ENCODE measurements around the gene RPS6KB1.
"Not testable (repeated sequence)": the region's sequence is repeated elsewhere in the genome, so short reads cannot be mapped to it uniquely, and the experiment has no call there.

The RPS6KB1 gene

DNA sequence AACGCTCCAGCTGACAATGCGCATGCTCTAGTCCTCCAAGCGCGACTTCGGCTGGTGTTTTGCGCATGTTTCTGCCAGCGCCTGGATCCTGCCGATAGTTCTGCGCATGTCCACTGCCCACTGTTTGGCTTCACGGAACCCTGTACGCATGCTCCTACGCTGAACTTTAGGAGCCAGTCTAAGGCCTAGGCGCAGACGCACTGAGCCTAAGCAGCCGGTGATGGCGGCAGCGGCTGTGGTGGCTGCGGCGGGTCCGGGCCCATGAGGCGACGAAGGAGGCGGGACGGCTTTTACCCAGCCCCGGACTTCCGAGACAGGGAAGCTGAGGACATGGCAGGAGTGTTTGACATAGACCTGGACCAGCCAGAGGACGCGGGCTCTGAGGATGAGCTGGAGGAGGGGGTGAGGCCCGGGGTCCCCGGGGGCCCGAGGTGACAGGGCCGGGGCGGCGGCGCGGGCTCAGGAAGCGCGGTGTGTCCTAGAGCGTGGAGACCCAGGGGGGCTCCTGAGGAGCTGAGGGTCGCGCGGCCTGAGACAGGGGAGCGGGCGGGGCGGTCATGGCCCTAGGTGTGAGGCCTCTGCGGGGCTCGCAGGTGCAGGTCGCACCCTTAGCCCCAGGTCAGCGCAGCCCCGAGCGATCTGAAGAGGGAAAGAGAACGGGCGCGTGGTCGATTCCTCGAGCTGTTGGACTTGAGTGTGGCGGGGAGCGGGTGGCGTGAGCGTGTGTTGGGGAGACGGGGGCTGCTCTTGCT is at the start of gene RPS6KB1, which contains the start of gene TUBD1:
Gene RPS6KB1 (plus strand): TSS at position 198 of the 752 bp plus-strand sequence. CDS start 64 bp downstream, at position 262.
Gene TUBD1 (minus strand): TSS at position 20 of the 752 bp plus-strand sequence. CDS start 1,941 bp downstream, outside the sequence.
- DNase-seq, result peak; percentile 96

GRCh38 chr17:59844884-59845594 is 47.9 kb upstream of the RPS6KB1 start:
- peak; percentile 47 for DNase-seq

DNA sequence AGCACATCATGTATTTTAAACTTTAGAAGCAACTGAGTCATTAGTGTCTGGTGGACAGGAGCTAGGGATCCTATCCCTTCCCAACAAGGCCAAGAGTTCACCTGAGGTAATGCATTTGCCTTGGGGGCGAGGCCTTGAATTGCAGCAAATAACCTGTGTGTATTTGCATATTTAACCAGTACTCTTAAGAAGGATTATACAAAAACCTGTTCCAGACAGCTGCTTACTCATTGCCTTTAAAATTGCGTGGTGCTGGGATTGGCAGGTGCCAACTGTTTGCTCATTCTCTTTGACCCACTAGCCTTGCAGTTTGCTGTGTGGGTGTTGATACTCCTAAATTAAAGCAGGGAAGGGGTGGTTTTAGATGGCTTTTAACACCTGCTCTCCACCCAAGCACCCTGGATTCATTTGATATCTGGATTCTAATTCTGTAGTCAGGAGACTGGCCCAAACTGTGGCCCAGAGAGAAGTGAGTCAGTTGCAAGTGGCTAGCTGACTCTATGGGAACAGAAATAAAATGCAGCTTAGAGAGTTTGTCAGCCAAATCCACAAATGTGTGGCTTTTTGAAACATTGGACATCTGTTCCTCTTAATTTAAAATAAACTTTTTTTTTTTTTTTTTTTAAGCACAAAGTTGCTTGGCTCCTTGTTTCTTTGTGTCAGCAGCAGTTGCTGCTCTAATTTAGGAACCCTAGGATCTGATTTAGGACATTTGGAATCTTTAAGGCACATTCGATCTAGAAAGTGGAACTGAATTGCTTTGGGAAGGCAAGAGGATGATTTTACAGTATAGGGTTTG is 47.1 kb upstream of the RPS6KB1 start:
- DNase-seq, result peak; percentile 96

- DNase-seq, result peak; percentile 82
Measured at GRCh38 chr17:59846394-59847165, 46.3 kb upstream of the RPS6KB1 start.

- no peak for DNase-seq
Measured at GRCh38 chr17:59848385-59848668, 44.6 kb upstream of the RPS6KB1 start.

- DNase-seq, result no peak
Measured at GRCh38 chr17:59848778-59849177, 44.1 kb upstream of the RPS6KB1 start.

DNA sequence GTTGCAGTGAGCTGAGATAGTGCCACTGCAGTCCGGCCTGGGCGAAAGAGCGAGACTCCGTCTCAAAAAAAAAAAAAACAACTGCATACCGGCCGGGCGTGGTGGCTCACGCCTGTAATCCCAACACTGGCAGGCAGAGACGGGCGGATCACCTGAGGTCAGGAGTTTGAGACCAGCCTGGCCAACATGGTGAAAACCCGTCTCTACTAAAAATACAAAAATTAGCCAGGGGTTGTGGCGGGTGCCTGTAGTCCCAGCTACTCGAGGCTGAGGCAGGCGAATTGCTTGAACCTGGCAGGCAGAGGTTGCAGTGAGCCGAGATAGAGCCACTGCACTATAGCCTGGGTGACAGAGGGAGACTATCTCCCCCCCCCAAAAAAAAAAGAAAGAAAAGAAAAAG is 42.6 kb upstream of the RPS6KB1 start:
- not testable (repeated sequence) for DNase-seq

DNA sequence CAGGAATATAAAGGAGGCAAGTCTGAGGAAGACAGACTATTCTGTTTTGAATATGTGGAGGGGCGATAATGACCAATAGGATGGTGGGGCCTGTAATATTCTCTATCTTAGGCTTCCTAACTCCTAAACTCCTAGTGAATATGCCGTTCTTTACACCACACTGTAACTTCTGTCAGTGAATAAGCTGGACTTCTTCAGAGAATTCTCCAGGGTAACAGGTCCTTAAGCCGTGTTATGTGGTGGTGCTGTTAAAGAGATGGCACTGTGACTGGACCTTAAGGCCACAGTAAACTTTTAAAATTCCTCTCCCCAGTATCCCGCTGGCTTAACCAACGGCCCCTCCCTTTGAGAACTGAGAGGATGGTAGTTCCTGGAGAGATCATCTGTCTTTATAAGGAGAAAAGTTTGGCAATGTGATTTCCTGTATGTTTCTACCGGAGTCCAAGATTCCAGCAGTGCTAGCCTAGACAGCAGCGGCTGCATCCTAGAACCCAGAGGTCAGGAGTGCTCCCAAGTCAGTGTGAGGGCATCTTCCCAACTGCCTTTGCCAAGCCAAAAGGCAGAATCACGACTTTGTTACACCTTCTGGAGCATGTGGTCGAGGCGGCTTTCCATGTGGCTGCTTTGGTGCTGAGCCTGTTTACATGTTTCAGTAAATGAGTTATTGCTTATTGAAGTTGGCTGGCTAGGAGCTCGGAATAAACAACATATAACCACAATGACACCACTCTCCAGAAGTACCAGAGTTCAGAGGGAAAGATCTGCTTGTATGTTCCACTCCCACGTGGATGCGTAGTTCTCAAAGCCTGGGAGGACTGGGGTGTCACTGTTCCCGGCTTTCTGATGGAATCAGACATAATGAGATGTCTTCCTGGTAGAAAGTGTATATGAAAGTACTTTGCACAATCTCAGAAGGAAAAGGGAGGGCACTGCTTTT is 41.2 kb upstream of the RPS6KB1 start:
- DNase-seq, result no peak

GRCh38 chr17:59852847-59853167 is 40.1 kb upstream of the RPS6KB1 start:
- not testable (repeated sequence) for DNase-seq

DNA sequence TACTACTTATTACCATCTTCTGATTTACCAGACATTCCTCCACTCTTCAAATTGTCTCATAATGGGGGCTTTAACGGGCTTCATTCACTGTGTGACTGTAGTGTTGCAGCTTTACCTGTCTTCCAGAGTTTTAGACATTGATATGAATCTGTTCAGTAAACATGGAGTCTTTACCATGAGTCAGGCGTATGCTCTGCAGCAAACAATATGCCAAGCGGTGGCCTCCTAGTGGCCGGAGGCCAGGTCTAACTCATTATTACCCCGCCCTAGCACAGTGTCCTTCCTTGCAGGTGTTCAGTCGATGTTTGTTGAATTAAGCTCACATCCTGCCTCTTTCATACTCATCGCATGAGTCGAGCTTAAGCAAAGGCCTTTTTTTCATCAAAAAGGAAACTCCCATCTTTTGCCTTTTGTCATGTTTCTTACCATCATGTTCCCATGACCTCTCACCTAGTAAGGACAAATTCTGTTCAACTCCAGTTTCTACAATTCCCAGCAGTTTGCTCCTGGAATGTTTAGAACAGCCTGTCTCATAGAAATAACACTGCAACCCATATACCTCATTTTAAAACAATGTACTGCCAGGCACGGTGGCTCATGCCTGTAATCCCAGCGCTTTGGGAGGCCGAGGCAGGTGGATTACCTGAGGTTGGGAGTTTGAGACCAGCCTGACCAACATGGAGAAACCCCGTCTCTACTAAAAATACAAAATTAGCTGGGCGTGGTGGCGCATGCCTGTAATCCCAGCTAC is 39.6 kb upstream of the RPS6KB1 start:
- DNase-seq, result peak; percentile 93

DNA sequence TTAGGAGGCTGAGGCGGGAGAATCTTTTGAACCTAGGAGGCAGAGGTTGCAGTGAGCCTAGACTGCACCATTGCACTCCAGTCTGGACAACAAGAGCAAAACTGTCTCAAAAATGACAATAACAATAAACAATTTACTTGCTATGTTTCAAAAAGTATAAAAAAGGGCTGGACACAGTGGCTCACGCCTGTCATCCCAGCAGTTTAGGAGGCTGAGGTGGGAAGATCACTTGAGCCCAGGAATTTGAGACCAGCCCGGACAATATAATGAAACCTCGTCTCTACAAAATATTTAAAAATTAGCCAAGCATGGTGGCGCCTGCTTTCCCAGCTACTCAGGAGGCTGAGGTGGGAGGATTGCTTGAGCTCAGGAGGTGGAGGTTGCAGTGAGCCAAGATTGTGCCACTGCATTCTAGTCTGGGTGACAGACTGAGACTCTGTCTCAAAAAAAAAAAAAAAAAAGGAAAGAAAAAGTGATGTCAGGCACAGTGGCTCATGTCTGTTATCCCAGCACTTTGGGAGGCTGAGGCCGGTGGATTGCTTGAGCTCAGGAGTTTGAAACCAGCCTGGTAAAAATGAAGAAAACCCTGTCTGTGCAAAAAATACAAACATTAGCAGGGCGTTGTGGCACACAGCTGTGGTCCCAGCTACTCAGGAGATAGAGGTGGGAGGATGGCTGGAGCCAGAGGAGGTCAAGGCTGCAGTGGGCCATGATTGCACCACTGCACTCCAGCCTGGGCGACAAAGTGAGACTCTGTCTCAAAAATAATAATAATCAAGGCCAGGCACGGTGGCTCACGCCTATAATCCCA is 38.8 kb upstream of the RPS6KB1 start:
- not testable (repeated sequence) for DNase-seq

DNA sequence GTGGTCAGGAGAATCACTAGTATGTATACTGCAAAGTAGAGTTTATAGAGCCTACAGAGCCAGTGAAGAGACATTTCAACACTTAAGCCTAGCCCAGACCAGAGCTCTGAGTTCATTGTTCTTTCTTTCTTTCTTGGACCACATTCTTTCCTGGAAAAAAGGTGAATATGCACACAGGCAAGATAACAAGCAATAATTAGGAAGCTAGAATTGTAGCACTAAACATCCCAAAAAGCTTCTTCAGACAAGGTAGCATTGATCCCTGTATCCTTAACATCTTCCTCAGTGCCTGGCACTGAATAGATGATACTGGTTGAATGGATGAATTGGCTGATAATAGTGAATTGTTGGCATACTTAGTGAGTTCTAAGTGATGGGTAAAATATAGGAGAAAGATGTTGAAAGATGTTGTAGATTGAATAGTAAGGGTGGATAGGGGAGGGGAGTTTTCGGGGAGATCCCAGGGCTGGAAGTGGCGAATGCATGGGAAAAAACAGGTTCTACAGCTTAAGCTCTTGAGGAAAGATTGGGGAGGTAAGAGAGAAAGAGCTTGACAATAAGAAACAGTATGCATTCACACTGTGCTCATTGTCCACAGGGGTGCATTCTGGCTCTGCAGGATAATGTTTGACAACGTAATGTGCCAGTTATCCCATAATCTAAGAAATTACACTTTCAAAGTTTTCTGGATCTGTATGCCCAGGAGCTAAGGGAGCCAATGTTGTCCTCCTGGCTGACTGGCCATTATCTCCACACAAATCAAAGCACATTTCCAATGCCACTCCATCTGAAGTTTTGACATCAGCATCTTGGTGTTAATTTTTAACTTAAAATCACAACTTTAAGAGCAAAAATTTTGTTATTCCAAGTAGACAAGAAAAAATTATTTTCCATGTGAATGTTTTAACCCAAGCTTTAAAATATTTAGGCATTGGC is 35.8 kb upstream of the RPS6KB1 start:
- DNase-seq, result no peak

- no peak for DNase-seq
Measured at GRCh38 chr17:59858167-59858816, 34.6 kb upstream of the RPS6KB1 start.

GRCh38 chr17:59858932-59859331 is 34.0 kb upstream of the RPS6KB1 start:
- no peak for DNase-seq

DNA sequence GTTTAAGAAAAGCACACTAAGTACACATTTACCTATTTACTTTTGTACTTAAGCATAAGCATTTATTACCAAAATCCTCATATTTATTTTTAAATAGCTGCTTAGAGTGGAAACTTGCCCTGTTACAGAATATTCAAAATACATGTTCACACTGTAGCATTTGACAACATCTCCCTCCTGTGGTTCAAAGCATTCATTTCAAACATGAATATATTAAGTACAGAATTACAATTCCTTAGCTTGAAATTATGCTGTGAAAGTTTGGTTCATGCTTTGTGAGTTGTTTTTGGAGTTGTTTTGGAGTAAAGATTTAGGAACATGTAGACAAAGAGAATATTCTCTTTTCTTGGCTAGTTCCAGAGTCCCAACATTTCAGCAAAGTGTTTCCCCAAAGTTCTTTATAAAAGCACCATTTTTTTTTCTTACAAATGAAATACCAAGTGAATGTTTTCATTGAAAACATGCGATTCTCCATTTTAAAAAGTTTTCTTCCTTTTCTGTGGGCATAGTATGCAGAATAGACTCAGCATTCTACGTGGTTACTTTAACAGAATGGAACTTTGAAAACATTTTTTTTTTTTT is 33.4 kb upstream of the RPS6KB1 start:
- peak; percentile 16 for DNase-seq

DNA sequence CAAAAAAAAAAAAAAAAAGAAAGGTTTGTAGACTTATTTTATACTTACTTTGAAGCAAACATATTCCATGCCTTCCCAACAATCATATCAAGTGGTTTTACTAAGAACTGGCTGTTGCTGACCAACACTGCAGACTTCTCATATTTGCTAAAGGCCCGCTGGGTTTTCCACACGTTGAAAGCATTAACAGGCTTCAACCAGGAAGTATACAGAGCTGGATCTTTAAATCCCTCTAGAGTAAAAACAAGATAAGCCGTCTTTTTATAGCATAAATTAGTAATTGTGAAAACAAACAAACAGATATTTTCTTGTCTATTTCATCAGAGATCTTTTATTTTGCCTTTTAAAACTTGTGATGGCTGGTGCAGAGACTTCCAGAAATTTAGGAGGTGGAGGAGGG is 29.3 kb upstream of the RPS6KB1 start:
- DNase-seq, result no peak

DNA sequence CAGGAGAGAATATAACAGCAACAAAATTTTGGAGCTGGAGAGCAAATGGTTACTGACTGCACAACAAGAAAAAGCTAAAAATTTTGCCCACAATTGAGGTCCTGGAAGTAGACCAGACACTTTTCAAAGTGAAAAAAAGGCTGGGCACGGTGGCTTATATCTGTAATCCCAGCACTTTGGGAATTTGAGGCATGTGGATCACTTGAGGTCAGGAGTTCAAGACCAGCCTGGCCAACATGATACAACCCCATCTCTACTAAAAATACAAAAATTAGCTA is 23.0 kb upstream of the RPS6KB1 start:
- DNase-seq, result no peak

- DNase-seq, result no peak
Measured at GRCh38 chr17:59870482-59870881, 22.4 kb upstream of the RPS6KB1 start.

All from NCI-H2029 (cell line).